ENCODE data around the gene CXCR5.

- TF ChIP-seq POLR2A (IDR thresholded peaks at IDR 0.05; ENCODE audit: low read depth) (no peak), POLR2AphosphoS5 (IDR thresholded peaks at IDR 0.05) (no peak), EP300 (IDR thresholded peaks at IDR 0.05) (no peak)
- TF ChIP-seq, protein P1, sequence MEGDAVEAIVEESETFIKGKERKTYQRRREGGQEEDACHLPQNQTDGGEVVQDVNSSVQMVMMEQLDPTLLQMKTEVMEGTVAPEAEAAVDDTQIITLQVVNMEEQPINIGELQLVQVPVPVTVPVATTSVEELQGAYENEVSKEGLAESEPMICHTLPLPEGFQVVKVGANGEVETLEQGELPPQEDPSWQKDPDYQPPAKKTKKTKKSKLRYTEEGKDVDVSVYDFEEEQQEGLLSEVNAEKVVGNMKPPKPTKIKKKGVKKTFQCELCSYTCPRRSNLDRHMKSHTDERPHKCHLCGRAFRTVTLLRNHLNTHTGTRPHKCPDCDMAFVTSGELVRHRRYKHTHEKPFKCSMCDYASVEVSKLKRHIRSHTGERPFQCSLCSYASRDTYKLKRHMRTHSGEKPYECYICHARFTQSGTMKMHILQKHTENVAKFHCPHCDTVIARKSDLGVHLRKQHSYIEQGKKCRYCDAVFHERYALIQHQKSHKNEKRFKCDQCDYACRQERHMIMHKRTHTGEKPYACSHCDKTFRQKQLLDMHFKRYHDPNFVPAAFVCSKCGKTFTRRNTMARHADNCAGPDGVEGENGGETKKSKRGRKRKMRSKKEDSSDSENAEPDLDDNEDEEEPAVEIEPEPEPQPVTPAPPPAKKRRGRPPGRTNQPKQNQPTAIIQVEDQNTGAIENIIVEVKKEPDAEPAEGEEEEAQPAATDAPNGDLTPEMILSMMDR (IDR thresholded peaks at IDR 0.05): no peak
Measured at GRCh38 chr11:118912742-118913410, 29.2 kb downstream of the CXCR5 start.

Data from esophagus muscularis mucosa (tissue), 4 donors.